ENCODE results near the gene ASTN1. TPM values are rescaled to one million over a fixed set of nuclear protein-coding genes. Genes with fewer than 3 reads are reported as not detected.

ASTN1 gene
- total and polyA plus RNA-seq, 2 experiments from 2014 or later: 1.1 TPM; not detected in 1

DNA sequence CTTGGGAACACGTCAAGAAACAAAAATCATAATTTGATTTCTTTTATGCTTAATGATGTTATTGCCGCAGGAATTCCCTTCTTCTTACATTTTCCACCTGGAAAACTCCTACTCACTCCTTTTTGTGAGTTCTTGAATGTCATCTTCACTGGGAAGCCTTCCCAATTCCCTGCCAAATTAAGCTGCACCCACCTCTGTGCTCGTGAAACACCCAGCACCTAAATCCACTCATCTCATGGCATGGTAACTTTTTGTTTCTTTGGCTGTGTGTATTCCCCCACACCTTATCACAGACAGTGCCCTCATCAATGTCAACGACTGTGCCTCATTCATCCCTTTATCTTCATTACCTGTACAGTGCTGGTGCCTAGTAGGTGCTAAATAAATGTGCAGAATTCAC, 45.6 kb downstream of the ASTN1 start:
- WGBS (ENCODE audit: low lambda C conversion rate, missing lambda C conversion rate): 86% methylated on average over 4 of the region's 4 CpGs
- TF ChIP-seq EZH2 (IDR thresholded peaks at IDR 0.05; ENCODE audit: borderline replicate concordance) (no peak), EZH2phosphoT487 (IDR thresholded peaks at IDR 0.05; ENCODE audit: low read depth, severe bottlenecking, unreplicated experiment) (no peak)
- TF ChIP-seq, protein P1, sequence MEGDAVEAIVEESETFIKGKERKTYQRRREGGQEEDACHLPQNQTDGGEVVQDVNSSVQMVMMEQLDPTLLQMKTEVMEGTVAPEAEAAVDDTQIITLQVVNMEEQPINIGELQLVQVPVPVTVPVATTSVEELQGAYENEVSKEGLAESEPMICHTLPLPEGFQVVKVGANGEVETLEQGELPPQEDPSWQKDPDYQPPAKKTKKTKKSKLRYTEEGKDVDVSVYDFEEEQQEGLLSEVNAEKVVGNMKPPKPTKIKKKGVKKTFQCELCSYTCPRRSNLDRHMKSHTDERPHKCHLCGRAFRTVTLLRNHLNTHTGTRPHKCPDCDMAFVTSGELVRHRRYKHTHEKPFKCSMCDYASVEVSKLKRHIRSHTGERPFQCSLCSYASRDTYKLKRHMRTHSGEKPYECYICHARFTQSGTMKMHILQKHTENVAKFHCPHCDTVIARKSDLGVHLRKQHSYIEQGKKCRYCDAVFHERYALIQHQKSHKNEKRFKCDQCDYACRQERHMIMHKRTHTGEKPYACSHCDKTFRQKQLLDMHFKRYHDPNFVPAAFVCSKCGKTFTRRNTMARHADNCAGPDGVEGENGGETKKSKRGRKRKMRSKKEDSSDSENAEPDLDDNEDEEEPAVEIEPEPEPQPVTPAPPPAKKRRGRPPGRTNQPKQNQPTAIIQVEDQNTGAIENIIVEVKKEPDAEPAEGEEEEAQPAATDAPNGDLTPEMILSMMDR (IDR thresholded peaks at IDR 0.05; ENCODE audit: poor library complexity): no peak
- no peak overlapping the region for H3K4me3 ChIP-seq
- H3K79me2 ChIP-seq: no peaks in the 10 kb centered on the region
- no peak overlapping the region for H3K27ac ChIP-seq
- H4K20me1 ChIP-seq (ENCODE audit: insufficient read depth, poor library complexity, severe bottlenecking): no peaks in the 10 kb centered on the region
- H3K4me2 ChIP-seq: no peak overlapping the region
- no peaks in the 10 kb centered on the region for H3K4me1 ChIP-seq (ENCODE audit: insufficient read depth)
- no peaks in the 10 kb centered on the region for H3K9me3 ChIP-seq (ENCODE audit: low read depth)
- no peaks in the 10 kb centered on the region for H3K36me3 ChIP-seq (replicated peaks; ENCODE audit: insufficient read depth, low read depth)
- no peak for DNase-seq (ENCODE audit: low spot score)
- H3K27me3 ChIP-seq: peaks cover 25% of the 10 kb centered on the region
- no peak overlapping the region for H2AFZ ChIP-seq
- H3K9me2 ChIP-seq (replicated peaks; ENCODE audit: insufficient read depth): no peaks in the 10 kb centered on the region

DNA sequence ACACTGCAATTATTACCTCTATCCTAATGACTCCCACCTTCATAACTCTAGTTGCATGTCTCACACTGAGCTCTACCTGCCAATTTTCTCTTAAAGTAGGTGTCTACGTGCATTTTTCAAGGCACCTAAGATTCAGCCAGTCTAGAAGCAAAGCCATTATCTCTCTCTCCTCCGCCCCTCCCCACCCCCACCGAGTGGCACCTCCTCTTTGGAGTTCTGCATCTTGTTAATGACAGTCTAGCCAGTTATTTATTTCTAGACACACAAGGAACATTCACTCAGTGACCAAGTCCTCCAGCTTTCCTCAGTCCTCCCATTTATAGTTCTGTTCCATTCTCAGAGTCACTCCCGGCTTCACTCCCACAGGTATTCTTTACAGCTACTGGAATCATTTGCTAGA, 47.6 kb downstream of the ASTN1 start:
- Histone ChIP-seq H4K20me1 (ENCODE audit: insufficient read depth, poor library complexity, severe bottlenecking) (no peaks in the 10 kb centered on the region), H3K9me3 (ENCODE audit: low read depth) (no peaks in the 10 kb centered on the region), H3K9me2 (replicated peaks; ENCODE audit: insufficient read depth) (no peaks in the 10 kb centered on the region), H3K4me1 (ENCODE audit: insufficient read depth) (no peaks in the 10 kb centered on the region), H2AFZ (no peak overlapping the region), H3K27ac (no peak overlapping the region), H3K4me3 (no peak overlapping the region), H3K36me3 (replicated peaks; ENCODE audit: insufficient read depth, low read depth) (no peaks in the 10 kb centered on the region), H3K27me3 (peaks cover 41% of the 10 kb centered on the region), H3K79me2 (no peaks in the 10 kb centered on the region), H3K4me2 (no peak overlapping the region)
- 72% methylated on average over 4 of the region's 4 CpGs for WGBS (ENCODE audit: low lambda C conversion rate, missing lambda C conversion rate)
- no peak for DNase-seq (ENCODE audit: low spot score)
- TF ChIP-seq EZH2phosphoT487 (IDR thresholded peaks at IDR 0.05; ENCODE audit: low read depth, severe bottlenecking, unreplicated experiment) (no peak), EZH2 (IDR thresholded peaks at IDR 0.05; ENCODE audit: borderline replicate concordance) (no peak)
- TF ChIP-seq, protein P1 (IDR thresholded peaks at IDR 0.05; ENCODE audit: poor library complexity): no peak

DNA sequence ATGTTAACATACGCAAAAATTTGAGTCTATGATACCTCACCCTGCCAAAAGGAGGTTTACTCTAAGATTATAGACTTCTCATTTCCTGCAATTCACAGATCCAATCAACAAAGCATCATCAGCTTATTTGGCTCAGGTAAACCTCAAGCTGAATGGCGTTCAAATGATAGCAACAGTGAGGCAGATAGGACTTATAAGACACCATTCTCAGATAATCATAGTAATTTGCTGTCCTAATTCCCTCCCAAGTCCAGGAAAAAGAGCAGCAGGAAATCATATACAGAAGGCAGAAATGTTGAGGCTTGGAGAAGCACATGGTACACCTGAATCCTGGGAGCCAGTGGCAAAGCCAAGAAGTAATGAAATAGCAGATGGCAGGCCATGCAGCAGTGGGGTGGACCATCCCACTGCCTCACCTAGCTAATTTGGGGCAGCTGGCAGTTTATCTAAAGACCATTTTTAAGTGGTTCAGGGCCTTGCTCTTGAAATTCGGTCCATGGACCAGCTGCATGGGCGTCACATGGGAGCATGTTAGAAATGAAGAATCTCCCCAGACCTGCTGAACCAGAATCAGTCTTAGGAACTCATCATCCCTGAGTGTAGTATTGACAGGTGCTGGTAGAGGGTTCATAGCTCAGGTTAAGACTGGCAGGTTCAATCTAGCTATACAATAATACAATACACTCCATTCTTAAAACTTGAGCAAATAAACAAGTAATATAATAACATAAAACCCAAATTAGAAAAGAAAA, 57.7 kb downstream of the ASTN1 start:
- Histone ChIP-seq H3K9me3 (ENCODE audit: low read depth) (no peaks in the 10 kb centered on the region), H3K79me2 (no peaks in the 10 kb centered on the region), H3K9me2 (replicated peaks; ENCODE audit: insufficient read depth) (no peaks in the 10 kb centered on the region), H3K4me3 (no peak overlapping the region), H3K27me3 (peaks cover 16% of the 10 kb centered on the region), H3K27ac (no peak overlapping the region), H2AFZ (no peak overlapping the region), H3K36me3 (replicated peaks; ENCODE audit: insufficient read depth, low read depth) (no peaks in the 10 kb centered on the region), H3K4me2 (no peak overlapping the region), H4K20me1 (ENCODE audit: insufficient read depth, poor library complexity, severe bottlenecking) (no peaks in the 10 kb centered on the region), H3K4me1 (ENCODE audit: insufficient read depth) (no peaks in the 10 kb centered on the region)
- 67% methylated on average over 4 of the region's 4 CpGs for WGBS (ENCODE audit: low lambda C conversion rate, missing lambda C conversion rate)
- DNase-seq (ENCODE audit: low spot score): no peak
- TF ChIP-seq EZH2 (IDR thresholded peaks at IDR 0.05; ENCODE audit: borderline replicate concordance): no peak
- TF ChIP-seq EZH2phosphoT487 (IDR thresholded peaks at IDR 0.05; ENCODE audit: low read depth, severe bottlenecking, unreplicated experiment): no peak
- TF ChIP-seq, protein P1 (IDR thresholded peaks at IDR 0.05; ENCODE audit: poor library complexity): no peak
